ENCODE data around the gene FOXN1. TPM values are rescaled to one million over a fixed set of nuclear protein-coding genes. Genes with fewer than 3 reads are reported as not detected.

Gene FOXN1
- total and polyA plus RNA-seq, 2 of the 4 experiments (the other 2 are of a cell fraction): not detected

DNA sequence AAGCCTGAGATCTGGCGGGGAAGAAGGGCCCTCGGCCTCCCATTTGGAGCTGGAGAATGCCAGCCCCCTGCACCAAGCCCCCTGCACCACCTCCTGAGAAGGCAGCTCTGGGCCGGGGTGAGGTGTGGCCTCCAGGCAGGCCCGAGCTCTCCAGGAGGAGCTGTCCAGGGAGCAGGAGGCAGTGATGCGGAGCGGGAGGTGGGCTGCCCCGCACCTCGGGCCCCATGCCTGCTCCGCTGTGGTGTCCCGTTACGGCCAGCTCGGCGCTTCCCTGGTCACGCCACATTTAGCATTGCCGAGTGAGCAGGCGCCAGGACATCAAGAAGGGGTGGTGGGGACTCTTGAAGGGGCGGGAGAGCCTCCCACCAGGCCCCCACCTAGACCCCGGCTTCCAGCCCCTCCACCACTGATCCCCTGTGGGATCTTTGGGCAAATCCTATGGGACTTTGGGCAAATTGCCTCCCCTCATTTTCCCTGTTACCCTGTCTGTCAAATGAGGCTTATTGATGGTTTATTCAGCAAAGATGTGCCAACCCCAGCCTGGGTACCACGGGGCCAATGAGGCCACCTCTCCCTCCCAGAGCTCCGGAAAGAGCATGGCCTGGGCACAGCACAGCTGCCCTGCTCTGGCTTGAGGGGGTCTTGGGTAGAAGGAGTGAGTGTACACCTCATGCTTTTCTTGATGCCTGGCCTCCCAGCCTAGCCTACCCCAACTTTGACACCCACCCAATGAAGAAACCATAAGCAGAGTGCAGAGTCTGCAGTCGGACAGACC, 15.3 kb downstream of the FOXN1 start:
- ChIA-PET CTCF (no interaction called here), POLR2A (ENCODE audit: unreplicated experiment) (no interaction called here)
- H3K23ac ChIP-seq (ENCODE audit: low read depth, low read length): no peak overlapping the region
- H3K14ac ChIP-seq (replicated peaks; ENCODE audit: low read depth, low read length): no peak overlapping the region
- no peak overlapping the region for H2BK5ac ChIP-seq (ENCODE audit: low read depth, low read length, poor library complexity, severe bottlenecking)
- no peak overlapping the region for H3K4me2 ChIP-seq (ENCODE audit: low read depth, low read length)
- H3K36me3 ChIP-seq (ENCODE audit: control insufficient read depth, insufficient read depth, low read length): no peaks in the 10 kb centered on the region
- H4K8ac ChIP-seq (ENCODE audit: low read depth in 2 of 2, low read length in 2 of 2): no peak overlapping the region
- TF ChIP-seq, protein P1, sequence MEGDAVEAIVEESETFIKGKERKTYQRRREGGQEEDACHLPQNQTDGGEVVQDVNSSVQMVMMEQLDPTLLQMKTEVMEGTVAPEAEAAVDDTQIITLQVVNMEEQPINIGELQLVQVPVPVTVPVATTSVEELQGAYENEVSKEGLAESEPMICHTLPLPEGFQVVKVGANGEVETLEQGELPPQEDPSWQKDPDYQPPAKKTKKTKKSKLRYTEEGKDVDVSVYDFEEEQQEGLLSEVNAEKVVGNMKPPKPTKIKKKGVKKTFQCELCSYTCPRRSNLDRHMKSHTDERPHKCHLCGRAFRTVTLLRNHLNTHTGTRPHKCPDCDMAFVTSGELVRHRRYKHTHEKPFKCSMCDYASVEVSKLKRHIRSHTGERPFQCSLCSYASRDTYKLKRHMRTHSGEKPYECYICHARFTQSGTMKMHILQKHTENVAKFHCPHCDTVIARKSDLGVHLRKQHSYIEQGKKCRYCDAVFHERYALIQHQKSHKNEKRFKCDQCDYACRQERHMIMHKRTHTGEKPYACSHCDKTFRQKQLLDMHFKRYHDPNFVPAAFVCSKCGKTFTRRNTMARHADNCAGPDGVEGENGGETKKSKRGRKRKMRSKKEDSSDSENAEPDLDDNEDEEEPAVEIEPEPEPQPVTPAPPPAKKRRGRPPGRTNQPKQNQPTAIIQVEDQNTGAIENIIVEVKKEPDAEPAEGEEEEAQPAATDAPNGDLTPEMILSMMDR (conservative IDR thresholded peaks at IDR 0.05; ENCODE audit: low read depth, low read length): no peak
- TF ChIP-seq, protein P2, sequence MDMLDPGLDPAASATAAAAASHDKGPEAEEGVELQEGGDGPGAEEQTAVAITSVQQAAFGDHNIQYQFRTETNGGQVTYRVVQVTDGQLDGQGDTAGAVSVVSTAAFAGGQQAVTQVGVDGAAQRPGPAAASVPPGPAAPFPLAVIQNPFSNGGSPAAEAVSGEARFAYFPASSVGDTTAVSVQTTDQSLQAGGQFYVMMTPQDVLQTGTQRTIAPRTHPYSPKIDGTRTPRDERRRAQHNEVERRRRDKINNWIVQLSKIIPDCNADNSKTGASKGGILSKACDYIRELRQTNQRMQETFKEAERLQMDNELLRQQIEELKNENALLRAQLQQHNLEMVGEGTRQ (IDR thresholded peaks at IDR 0.05; ENCODE audit: low read depth, low read length): no peak
- TF ChIP-seq NFE2L2 (IDR thresholded peaks at IDR 0.05; ENCODE audit: low read depth, low read length): no peak
- TF ChIP-seq RFX5 (IDR thresholded peaks at IDR 0.05; ENCODE audit: low read depth, low read length): no peak
- TF ChIP-seq, protein P3, sequence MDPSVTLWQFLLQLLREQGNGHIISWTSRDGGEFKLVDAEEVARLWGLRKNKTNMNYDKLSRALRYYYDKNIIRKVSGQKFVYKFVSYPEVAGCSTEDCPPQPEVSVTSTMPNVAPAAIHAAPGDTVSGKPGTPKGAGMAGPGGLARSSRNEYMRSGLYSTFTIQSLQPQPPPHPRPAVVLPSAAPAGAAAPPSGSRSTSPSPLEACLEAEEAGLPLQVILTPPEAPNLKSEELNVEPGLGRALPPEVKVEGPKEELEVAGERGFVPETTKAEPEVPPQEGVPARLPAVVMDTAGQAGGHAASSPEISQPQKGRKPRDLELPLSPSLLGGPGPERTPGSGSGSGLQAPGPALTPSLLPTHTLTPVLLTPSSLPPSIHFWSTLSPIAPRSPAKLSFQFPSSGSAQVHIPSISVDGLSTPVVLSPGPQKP (IDR thresholded peaks at IDR 0.05; ENCODE audit: borderline replicate concordance, low read depth, low read length): no peak
- no peak for TF ChIP-seq MAZ (IDR thresholded peaks at IDR 0.05; ENCODE audit: borderline replicate concordance, low read depth, low read length)
- TF ChIP-seq BHLHE40 (IDR thresholded peaks at IDR 0.05; ENCODE audit: low read depth, low read length): no peak
- no peak for TF ChIP-seq CHD1 (IDR thresholded peaks at IDR 0.05; ENCODE audit: low read depth, low read length)
- no peaks in the 10 kb centered on the region; the same call in 1 of the 2 replicates for H4K20me1 ChIP-seq (ENCODE audit: insufficient read depth, low read length)
- no peak overlapping the region for H2BK120ac ChIP-seq (ENCODE audit: low read depth, low read length)
- H3K4me1 ChIP-seq (ENCODE audit: control insufficient read depth, insufficient read depth, low read length): peaks cover 10% of the 10 kb centered on the region
- no peaks in the 10 kb centered on the region; the same call in 1 of the 2 replicates for H3K9me1 ChIP-seq (ENCODE audit: insufficient read depth, low read length)
- no peak overlapping the region for H3K4me3 ChIP-seq (ENCODE audit: insufficient read depth, low read depth, low read length)
- intact Hi-C loops (cut with micrococcal nuclease): no loop called here
- in situ Hi-C loops (cut with MboI; ENCODE audit: low sequenced_read_pairs): no loop called here
- no CpG with 5 or more reads among the region's 21 CpGs for WGBS, 2 experiments (ENCODE audit: extremely low coverage in 2 of 2, insufficient read length in 1 of 2)
- ATAC-seq (ENCODE audit: low read depth): no peak
- no TSS peak for BruUV-seq (replicated peaks)
- dilution Hi-C loops (cut with HindIII; ENCODE audit: low sequenced_read_pairs, unreplicated experiment): no loop called here
- H3K4ac ChIP-seq (ENCODE audit: low read depth, low read length): no peak overlapping the region
- no peak overlapping the region for H4K5ac ChIP-seq (ENCODE audit: low read depth, low read length)
- H3K56ac ChIP-seq (ENCODE audit: extremely low read depth, insufficient read depth, low read length): no peak overlapping the region
- no peak overlapping the region for H3K9ac ChIP-seq (ENCODE audit: low read depth, low read length)
- peaks cover 34% of the 10 kb centered on the region for H3K27me3 ChIP-seq (ENCODE audit: control insufficient read depth, insufficient read depth, low read length)
- H4K91ac ChIP-seq (ENCODE audit: insufficient read depth, low read depth, low read length): no peak overlapping the region
- DNase-seq: no peak
- H3K27ac ChIP-seq (ENCODE audit: insufficient read depth, low read length): no peak overlapping the region
- no peak overlapping the region for H2AK5ac ChIP-seq (ENCODE audit: low read depth, low read length)
- H2AFZ ChIP-seq (replicated peaks; ENCODE audit: low read length, poor library complexity): peak overlapping the region; percentile 63
- no peak overlapping the region for H2AK9ac ChIP-seq (replicated peaks; ENCODE audit: low read depth, low read length, poor library complexity)
- no peak overlapping the region for H2BK15ac ChIP-seq (ENCODE audit: low read depth, low read length)
- H3K9me3 ChIP-seq (ENCODE audit: control insufficient read depth, insufficient read depth, low read length): no peaks in the 10 kb centered on the region
- no peak overlapping the region for H2BK20ac ChIP-seq (ENCODE audit: low read depth, low read length)
- no peak overlapping the region for H3K18ac ChIP-seq (ENCODE audit: low read depth, low read length)
- no peaks in the 10 kb centered on the region for H3K79me1 ChIP-seq (ENCODE audit: low read depth in 1 of 2, low read length in 2 of 2)
